Measurements from ENCODE around the gene BMPR1B. TPM values are rescaled to one million over a fixed set of nuclear protein-coding genes. Genes with fewer than 3 reads are reported as not detected.

The BMPR1B gene
- total and polyA plus RNA-seq, 2 of the 8 experiments (the other 6 are each of a cell fraction or from before 2014, with no cell fraction given) = 0.14 to 1.1 TPM

GRCh38 chr4:95114521-95114920 lies 356.8 kb downstream of the BMPR1B start:
- no peak overlapping the region for H2BK20ac ChIP-seq (ENCODE audit: low read length)
- no peaks in the 10 kb centered on the region for H3K36me3 ChIP-seq (ENCODE audit: control insufficient read depth in 2 of 4, insufficient read depth in 4 of 4, low read length in 3 of 4)
- H3K4ac ChIP-seq (replicated peaks; ENCODE audit: insufficient read length, low read depth, low read length) = no peak overlapping the region
- WGBS, 2 experiments (ENCODE audit: extremely low coverage in 1 of 2, insufficient coverage in 1 of 2, insufficient read length in 1 of 2, insufficient replicate concordance in 2 of 2, low coverage in 1 of 2, low lambda C conversion rate in 2 of 2, missing lambda C conversion rate in 1 of 2) = 88% methylated on average over 3 of the region's 3 CpGs; no CpG with 5 or more reads in 1 of the 2 experiments
- no peak overlapping the region for H3K14ac ChIP-seq (ENCODE audit: insufficient read length)
- no peak overlapping the region for H2BK120ac ChIP-seq (replicated peaks; ENCODE audit: low read depth, low read length)
- H3K4me3 ChIP-seq (ENCODE audit: extremely low read depth in 1 of 4, insufficient read depth in 2 of 4, low read depth in 3 of 4, low read length in 4 of 4) = no peak overlapping the region
- no peak overlapping the region for H2BK15ac ChIP-seq (ENCODE audit: low read length)
- no peak overlapping the region for H3K56ac ChIP-seq (replicated peaks; ENCODE audit: insufficient read length, low read depth, low read length)
- H3K27ac ChIP-seq (ENCODE audit: low read depth, low read length) = no peak overlapping the region
- no peak overlapping the region for H2BK5ac ChIP-seq (ENCODE audit: low read depth, low read length)
- no peak overlapping the region for H2AFZ ChIP-seq (ENCODE audit: low read length)
- ChIA-PET POLR2A (ENCODE audit: partially characterized antibody) (no interaction called here), CTCF (ENCODE audit: partially characterized antibody) (no interaction called here)
- no peaks in the 10 kb centered on the region for H3K4me1 ChIP-seq (replicated peaks in 1 of 4; ENCODE audit: control insufficient read depth in 3 of 4, insufficient read depth in 4 of 4, low read length in 3 of 4)
- H4K91ac ChIP-seq (replicated peaks; ENCODE audit: insufficient read length, low read length) = no peak overlapping the region
- no peaks in the 10 kb centered on the region for H3K27me3 ChIP-seq (replicated peaks in 1 of 4; ENCODE audit: control insufficient read depth in 3 of 4, extremely low read depth in 1 of 4, insufficient read depth in 3 of 4, low read length in 3 of 4)
- H2BK12ac ChIP-seq (ENCODE audit: low read depth, low read length) = no peak overlapping the region
- no peaks in the 10 kb centered on the region for H3K79me2 ChIP-seq (ENCODE audit: control insufficient read depth in 1 of 2, insufficient read depth in 2 of 2, low read length in 2 of 2)
- FAIRE-seq = no peak
- DNase-seq (ENCODE audit: low read depth in 1 of 2, low spot score in 2 of 2) = no peak
- H4K5ac ChIP-seq (ENCODE audit: insufficient read length, low read depth, low read length) = no peak overlapping the region
- H2AK5ac ChIP-seq (ENCODE audit: low read depth, low read length) = no peak overlapping the region
- H3K18ac ChIP-seq (ENCODE audit: extremely low read depth, low read length) = no peak overlapping the region
- H3K9me3 ChIP-seq (ENCODE audit: insufficient read depth in 2 of 2, low read depth in 1 of 2, low read length in 1 of 2) = no peaks in the 10 kb centered on the region
- no peak overlapping the region for H4K8ac ChIP-seq (ENCODE audit: extremely low read depth, insufficient read depth, low read length)
- H3K9ac ChIP-seq (replicated peaks in 1 of 4; ENCODE audit: extremely low read depth in 1 of 4, low read depth in 3 of 4, low read length in 3 of 4) = no peak overlapping the region
- no peaks in the 10 kb centered on the region for H4K20me1 ChIP-seq (replicated peaks in 1 of 2; ENCODE audit: control insufficient read depth in 1 of 2, insufficient read depth in 2 of 2, low read length in 2 of 2)
- TF ChIP-seq NANOG (IDR thresholded peaks at IDR 0.05; ENCODE audit: insufficient read depth, low read depth, low read length, poor library complexity, severe bottlenecking) (no peak), RFX5 (IDR thresholded peaks at IDR 0.05; ENCODE audit: borderline replicate concordance, low read depth, low read length) (no peak), JUN (IDR thresholded peaks at IDR 0.05; ENCODE audit: low read depth, low read length) (no peak), MAX (IDR thresholded peaks at IDR 0.05) (no peak), KDM1A (IDR thresholded peaks at IDR 0.05; ENCODE audit: borderline replicate concordance, low read length) (no peak), SAP30 (IDR thresholded peaks at IDR 0.05; ENCODE audit: insufficient read depth, insufficient replicate concordance, low read length) (no peak), TAF1 (IDR thresholded peaks at IDR 0.05; ENCODE audit: low read depth, low read length) (no peak), SIRT6 (IDR thresholded peaks at IDR 0.05; ENCODE audit: low read length) (no peak), RAD21 (IDR thresholded peaks at IDR 0.05 in 1 of 2, conservative IDR thresholded peaks at IDR 0.05 in 1 of 2; ENCODE audit: low read depth in 2 of 2, low read length in 2 of 2) (no peak), CREB1 (IDR thresholded peaks at IDR 0.05) (no peak), NRF1 (IDR thresholded peaks at IDR 0.05; ENCODE audit: low read depth, low read length) (no peak), EZH2 (IDR thresholded peaks at IDR 0.05; ENCODE audit: low read depth, low read length, severe bottlenecking) (no peak), MAFK (IDR thresholded peaks at IDR 0.05; ENCODE audit: low read depth, low read length) (no peak), CTBP2 (IDR thresholded peaks at IDR 0.05; ENCODE audit: borderline replicate concordance, insufficient read depth, insufficient read length, low read length) (no peak)
- H3K23ac ChIP-seq (ENCODE audit: insufficient read length) = no peak overlapping the region
- H3K4me2 ChIP-seq (ENCODE audit: insufficient read depth in 1 of 2, low read depth in 2 of 2, low read length in 2 of 2) = no peak overlapping the region
- no peaks in the 10 kb centered on the region for H3K79me1 ChIP-seq (ENCODE audit: low read depth, low read length)
- H3K23me2 ChIP-seq (ENCODE audit: low read depth, low read length) = no peaks in the 10 kb centered on the region; the same call in 1 of the 2 replicates

All from H1 (cell line).